ENCODE data around the gene OSBPL3. TPM values are rescaled to one million over a fixed set of nuclear protein-coding genes. Genes with fewer than 3 reads are reported as not detected.
A peak's percentile ranks its signal among the peaks of the same experiment; 100 is the strongest.

Gene OSBPL3
- total RNA-seq, 1 experiment from 2014 or later, result 9.2 TPM

GRCh38 chr7:24974026-24974832, 5.7 kb downstream of the OSBPL3 start:
- DNase-seq (ENCODE audit: low read depth, low spot score), result no peak
- ChIA-PET CTCF (interaction anchor here (0.9 kb wide), 1 partner anchor 11 kb away, joined by 3 read pairs; no protein-coding TSS in a partner anchor), POLR2A (no interaction called here)
- H3K27me3 ChIP-seq (ENCODE audit: control insufficient read depth, insufficient read depth, low read length), result peaks cover 2% of the 10 kb centered on the region; the same call in 1 of the 2 replicates
- no peaks in the 10 kb centered on the region for H3K9me3 ChIP-seq (ENCODE audit: control insufficient read depth, insufficient read depth, low read depth, low read length)
- BruUV-seq (replicated peaks), result no TSS peak
- TF ChIP-seq SIN3A (IDR thresholded peaks at IDR 0.05; ENCODE audit: borderline replicate concordance, insufficient read depth, low read depth, low read length) (no peak), REST (IDR thresholded peaks at IDR 0.05; ENCODE audit: insufficient read depth in 1 of 2, low read depth in 2 of 2, low read length in 1 of 2) (no peak), POLR2AphosphoS5 (IDR thresholded peaks at IDR 0.05; ENCODE audit: low read depth, low read length) (no peak), TCF7L2 (IDR thresholded peaks at IDR 0.05; ENCODE audit: low read depth, low read length) (no peak), CTCF (IDR thresholded peaks at IDR 0.05) (no peak)
- intact Hi-C loops (cut with micrococcal nuclease; ENCODE audit: unreplicated experiment) (no loop called here), in situ Hi-C loops (cut with HindIII; ENCODE audit: low pct_unique_long_range_greater_than_20kb, low sequenced_read_pairs) (no loop called here)
- peak overlapping the region; percentile 9; the same call in 1 of the 2 replicates for H3K27ac ChIP-seq (ENCODE audit: low read length)
- no peak for ATAC-seq
- no peak overlapping the region for H3K4me3 ChIP-seq (ENCODE audit: low read depth in 2 of 2, low read length in 2 of 2)
- peaks cover 5% of the 10 kb centered on the region; the same call in 1 of the 2 replicates for H3K4me1 ChIP-seq (ENCODE audit: control insufficient read depth, insufficient read depth, low read length)
- H3K36me3 ChIP-seq (ENCODE audit: control insufficient read depth, insufficient read depth, low read length), result no peaks in the 10 kb centered on the region

GRCh38 chr7:24972991-24973390, 7.0 kb downstream of the OSBPL3 start:
- no peaks in the 10 kb centered on the region for H3K36me3 ChIP-seq (ENCODE audit: control insufficient read depth, insufficient read depth, low read length)
- TF ChIP-seq POLR2AphosphoS5 (IDR thresholded peaks at IDR 0.05; ENCODE audit: low read depth, low read length) (no peak), CTCF (IDR thresholded peaks at IDR 0.05) (no peak), TCF7L2 (IDR thresholded peaks at IDR 0.05; ENCODE audit: low read depth, low read length) (no peak), REST (IDR thresholded peaks at IDR 0.05; ENCODE audit: insufficient read depth in 1 of 2, low read depth in 2 of 2, low read length in 1 of 2) (no peak), SIN3A (IDR thresholded peaks at IDR 0.05; ENCODE audit: borderline replicate concordance, insufficient read depth, low read depth, low read length) (no peak)
- H3K9me3 ChIP-seq (ENCODE audit: control insufficient read depth, insufficient read depth, low read depth, low read length), result no peaks in the 10 kb centered on the region
- ChIA-PET CTCF (interaction anchor here (0.9 kb wide), 1 partner anchor 13 kb away, joined by 3 read pairs; no protein-coding TSS in a partner anchor), POLR2A (interaction anchor here (0.5 to 0.6 kb wide), 2 partner anchors 39 to 153 kb away, joined by 3 to 4 read pairs; no protein-coding TSS in a partner anchor)
- H3K27me3 ChIP-seq (ENCODE audit: control insufficient read depth, insufficient read depth, low read length), result peaks cover 1% of the 10 kb centered on the region; the same call in 1 of the 2 replicates
- in situ Hi-C loops (cut with HindIII; ENCODE audit: low pct_unique_long_range_greater_than_20kb, low sequenced_read_pairs), result no loop called here
- intact Hi-C loops (cut with micrococcal nuclease; ENCODE audit: unreplicated experiment), result no loop called here
- no peak for DNase-seq (ENCODE audit: low read depth, low spot score)
- no peak overlapping the region for H3K27ac ChIP-seq (ENCODE audit: low read length)
- H3K4me1 ChIP-seq (ENCODE audit: control insufficient read depth, insufficient read depth, low read length), result peaks cover 5% of the 10 kb centered on the region; the same call in 1 of the 2 replicates
- no TSS peak for BruUV-seq (replicated peaks)
- ATAC-seq, result no peak
- no peak overlapping the region for H3K4me3 ChIP-seq (ENCODE audit: low read depth in 2 of 2, low read length in 2 of 2)

Measured in Panc1 (cell line).